Measurements from ENCODE around the gene APOL1.
"Not testable (repeated sequence)": the region's sequence is repeated elsewhere in the genome, so short reads cannot be mapped to it uniquely, and the experiment has no call there.

The APOL1 gene

GRCh38 chr22:36225333-36225922, 27.5 kb upstream of the APOL1 start:
- no peak for DNase-seq

GRCh38 chr22:36226189-36226588, 26.7 kb upstream of the APOL1 start:
- DNase-seq: no peak

GRCh38 chr22:36227396-36227795, 25.5 kb upstream of the APOL1 start:
- no peak for DNase-seq

GRCh38 chr22:36227806-36228205, 25.1 kb upstream of the APOL1 start:
- no peak for DNase-seq

GRCh38 chr22:36228369-36228768, 24.6 kb upstream of the APOL1 start:
- DNase-seq: not testable (repeated sequence)

GRCh38 chr22:36228944-36229343, 24.0 kb upstream of the APOL1 start:
- DNase-seq: no peak

GRCh38 chr22:36229649-36230048, 23.3 kb upstream of the APOL1 start:
- DNase-seq: not testable (repeated sequence)

- DNase-seq: not testable (repeated sequence)
These were observed 21.9 kb upstream of the APOL1 start for GRCh38 chr22:36231051-36231450.

GRCh38 chr22:36232715-36233401, 20.1 kb upstream of the APOL1 start:
- DNase-seq: no peak

GRCh38 chr22:36233796-36234195, 19.1 kb upstream of the APOL1 start:
- DNase-seq: no peak

- no peak for DNase-seq
These were observed 18.7 kb upstream of the APOL1 start for GRCh38 chr22:36234213-36234612.

- no peak for DNase-seq
These were observed 18.0 kb upstream of the APOL1 start for GRCh38 chr22:36234919-36235318.

- no peak for DNase-seq
These were observed 17.3 kb upstream of the APOL1 start for GRCh38 chr22:36235585-36235984.

- no peak for DNase-seq
These were observed 16.3 kb upstream of the APOL1 start for GRCh38 chr22:36236388-36237319.

- no peak for DNase-seq
These were observed 15.2 kb upstream of the APOL1 start for GRCh38 chr22:36237462-36238372.

GRCh38 chr22:36238373-36239149, 14.4 kb upstream of the APOL1 start:
- DNase-seq: no peak

GRCh38 chr22:36239150-36239400, 13.9 kb upstream of the APOL1 start:
- no peak for DNase-seq

GRCh38 chr22:36239401-36240171, 13.3 kb upstream of the APOL1 start, which contains the start of gene APOL2:
Gene APOL2 (minus strand): TSS chr22:36239527. CDS start chr22:36233162, 6,365 bp downstream.
- DNase-seq: peak; percentile 59

- no peak for DNase-seq
These were observed 8.9 kb upstream of the APOL1 start for GRCh38 chr22:36243986-36244385.

- no peak for DNase-seq
These were observed 8.2 kb upstream of the APOL1 start for GRCh38 chr22:36244522-36245391.

All from 8988T (cell line).